HG02759 (cell line): ENCODE measurements around the gene WHRN.

Experiments used
- ATAC-seq: cut with Tn5 transposase; IDR thresholded peaks from one replicate; pipeline ENCODE4 v1.9.1; 2021; ENCODE audit warnings: mild to moderate bottlenecking, moderate library complexity; ENCODE audit not compliant: unreplicated experiment

Gene WHRN

GRCh38 chr9:114450833-114451706, 54.2 kb downstream of the WHRN start:
- peak; percentile 58 for ATAC-seq

DNA sequence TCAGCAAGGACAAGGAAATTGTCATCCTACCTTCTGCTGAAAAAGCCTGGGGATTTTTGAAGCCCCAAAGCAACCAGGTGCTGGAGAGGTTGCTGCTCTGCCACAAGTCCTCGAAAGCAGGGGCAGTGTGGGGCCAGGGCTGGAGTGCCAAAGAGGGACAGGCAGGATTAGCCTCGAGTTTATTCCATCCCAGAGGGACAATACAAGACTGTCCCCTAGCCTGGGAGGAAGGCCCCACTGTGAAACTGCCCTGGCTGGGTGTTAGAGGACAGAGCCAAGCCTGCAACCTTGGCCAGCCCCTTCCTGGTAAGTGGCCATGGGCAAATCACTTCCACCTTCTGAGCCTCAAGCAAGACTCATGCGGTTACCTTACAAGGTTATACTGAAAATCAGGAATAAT, 55.1 kb downstream of the WHRN start:
- no peak for ATAC-seq

DNA sequence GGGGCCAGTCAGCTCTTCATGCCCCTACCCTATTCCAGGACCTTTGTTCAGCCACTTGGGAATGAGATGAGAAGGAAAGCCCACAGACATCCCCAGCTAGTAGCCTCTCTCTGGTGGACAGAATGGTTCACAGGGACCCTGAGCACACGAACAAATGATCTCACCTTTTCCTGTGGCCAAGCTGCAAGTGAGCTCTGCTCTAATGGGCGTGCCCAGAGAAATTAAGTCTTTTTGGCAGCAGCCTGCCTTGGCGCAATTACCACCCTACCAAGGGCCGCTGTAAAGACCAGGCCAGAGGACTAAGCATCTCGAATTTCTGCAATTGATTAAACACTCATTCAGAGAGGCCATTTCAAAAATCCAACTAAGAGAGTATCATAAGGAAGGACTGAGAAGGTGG, 56.0 kb downstream of the WHRN start:
- ATAC-seq = no peak

GRCh38 chr9:114448706-114449105, 56.6 kb downstream of the WHRN start:
- no peak for ATAC-seq

DNA sequence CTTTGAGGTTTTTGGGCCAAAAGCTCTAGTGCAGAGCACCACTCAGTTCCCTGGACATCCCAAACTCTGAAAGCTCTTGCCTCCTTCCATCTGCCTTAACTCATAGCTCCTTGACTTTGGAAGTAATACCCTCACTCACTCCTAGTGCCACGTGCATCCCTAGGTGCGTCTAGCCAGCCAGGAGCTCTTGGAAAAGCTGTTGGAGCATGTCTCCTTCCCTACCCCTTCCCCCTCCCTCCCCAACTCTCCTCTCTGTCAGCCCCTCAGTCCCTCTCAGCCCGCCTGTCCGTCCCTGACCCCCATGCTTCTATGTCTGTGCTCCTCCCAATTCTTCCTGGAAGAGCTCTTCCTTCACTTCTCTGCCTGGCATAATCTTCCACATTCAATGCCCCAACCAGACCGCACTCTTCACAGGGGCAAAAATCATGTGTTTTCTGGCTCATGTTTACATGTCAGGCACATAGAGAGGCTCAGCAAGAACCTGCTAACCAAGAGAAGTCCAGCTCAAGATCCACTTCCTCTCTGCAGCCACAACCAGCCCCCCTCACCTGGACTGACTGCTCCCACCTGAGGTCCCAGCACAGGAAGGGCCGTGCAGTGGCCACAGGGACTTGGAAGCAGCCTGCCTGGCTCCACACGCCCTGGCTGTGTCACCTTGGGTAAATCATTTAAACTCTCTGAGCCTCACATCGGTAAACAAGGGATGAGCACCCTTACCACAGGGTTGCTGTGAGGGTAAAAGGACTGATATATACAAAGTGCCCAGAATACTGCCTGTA, 58.4 kb downstream of the WHRN start:
- ATAC-seq = no peak

- no peak for ATAC-seq
These were observed 59.2 kb downstream of the WHRN start for GRCh38 chr9:114446036-114446435.

GRCh38 chr9:114445616-114446015, 59.7 kb downstream of the WHRN start:
- no peak for ATAC-seq

DNA sequence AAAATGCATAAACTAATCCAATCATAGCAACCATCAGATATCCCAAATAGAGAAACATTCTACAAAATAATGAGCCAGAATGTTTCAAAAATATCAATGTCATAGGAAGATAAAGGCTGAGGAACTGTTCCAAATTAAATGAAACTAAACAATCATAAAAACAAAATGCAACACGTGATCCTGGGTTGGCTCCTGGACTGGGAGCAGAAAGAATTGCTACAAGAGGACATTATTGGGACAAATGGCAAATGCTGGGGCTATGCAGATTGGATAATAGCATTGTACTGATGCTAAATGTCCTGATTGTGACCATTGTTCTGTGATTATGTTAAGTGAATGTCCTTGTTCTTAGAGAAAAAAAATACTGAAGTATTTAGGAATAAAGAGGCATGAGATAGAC, 63.3 kb downstream of the WHRN start:
- no peak for ATAC-seq

DNA sequence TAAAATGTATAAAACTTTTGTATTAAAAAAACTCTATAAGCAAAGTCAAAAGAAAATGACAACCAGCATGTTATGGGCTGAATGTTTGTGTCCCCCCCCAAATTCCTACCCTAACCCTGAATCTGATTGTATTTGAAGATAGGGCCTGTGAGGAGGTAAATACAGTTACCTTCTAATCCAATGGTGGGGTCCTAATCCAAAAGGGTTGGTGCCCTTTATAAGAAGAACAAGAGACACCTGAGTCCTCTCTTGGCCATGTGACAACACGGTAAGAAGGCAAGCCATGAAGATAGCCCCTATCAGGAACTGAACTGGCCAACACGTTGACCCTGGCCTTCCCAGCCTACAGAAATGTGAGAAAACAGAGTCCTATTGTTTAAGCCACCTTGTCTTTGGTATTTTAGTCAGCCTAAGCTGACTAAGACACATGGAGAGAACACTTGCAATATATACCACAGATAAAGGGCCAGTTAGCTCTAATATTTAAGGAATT, 67.8 kb downstream of the WHRN start:
- no peak for ATAC-seq

DNA sequence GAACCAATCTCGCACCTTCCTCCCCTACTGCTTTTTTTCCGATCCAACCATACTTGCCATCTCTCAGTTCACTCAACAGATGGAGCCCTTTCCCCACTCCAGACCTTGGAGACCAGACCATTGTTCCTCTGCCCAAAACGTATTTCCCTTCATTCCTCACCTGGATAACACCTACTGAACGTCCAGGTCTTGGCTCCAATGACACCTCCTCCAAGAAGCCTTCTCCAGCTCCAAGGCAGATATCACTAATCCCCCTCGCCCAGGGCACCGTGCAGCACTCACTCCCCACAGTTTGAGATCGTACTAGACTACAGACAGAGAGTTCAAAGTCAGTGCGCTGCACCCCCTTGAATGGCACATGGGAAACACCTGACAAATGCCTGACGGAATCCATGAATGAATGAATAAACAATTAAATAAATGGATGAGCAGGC, 70.4 kb downstream of the WHRN start:
- no peak for ATAC-seq

DNA sequence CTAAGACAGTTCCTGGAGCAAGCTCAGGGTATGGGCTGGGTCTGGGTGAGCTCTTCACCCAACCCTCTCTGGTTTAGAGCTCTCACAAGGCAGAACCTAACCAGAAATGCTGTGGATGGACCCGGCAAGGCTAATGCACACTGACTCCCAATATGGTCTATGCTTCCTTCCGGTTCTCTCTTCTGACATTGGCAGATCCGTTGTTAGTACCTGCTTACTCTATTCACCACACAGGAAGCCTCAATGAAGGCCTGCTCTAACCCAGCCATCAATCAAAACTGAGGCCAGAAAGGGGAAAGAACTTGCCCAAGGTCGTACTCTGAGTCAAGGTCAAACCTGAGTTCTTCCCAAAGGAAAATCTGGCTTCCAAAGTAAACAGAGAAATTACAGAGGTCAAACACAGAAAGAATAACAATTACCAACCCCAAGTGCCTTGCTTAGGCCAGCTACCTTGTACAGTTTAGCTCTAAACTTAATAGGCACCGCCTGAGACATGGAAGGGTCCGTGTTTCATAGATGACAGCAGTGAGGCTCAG, 71.5 kb downstream of the WHRN start:
- no peak for ATAC-seq

DNA sequence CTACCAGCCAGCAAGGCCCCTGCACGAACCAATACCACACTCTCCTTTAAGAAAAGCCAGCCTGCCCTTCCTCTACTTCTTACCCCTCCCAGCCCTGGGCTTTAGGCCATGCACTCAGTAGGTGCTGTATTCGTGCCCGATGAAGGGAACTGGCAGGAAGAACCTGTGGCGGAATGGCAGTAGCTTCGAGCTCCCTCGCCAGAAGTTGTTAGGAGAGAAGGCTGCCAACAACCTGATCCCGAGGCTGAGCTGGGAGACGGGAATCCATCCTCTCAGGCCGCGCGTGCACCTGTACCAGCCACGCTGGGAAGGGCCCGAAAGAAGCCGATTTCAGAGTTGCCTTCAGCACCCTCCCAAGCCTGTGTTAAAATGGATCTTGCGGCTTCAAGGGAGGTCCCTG, 72.2 kb downstream of the WHRN start:
- no peak for ATAC-seq

- no peak for ATAC-seq
These were observed 72.8 kb downstream of the WHRN start for GRCh38 chr9:114432323-114433067.

DNA sequence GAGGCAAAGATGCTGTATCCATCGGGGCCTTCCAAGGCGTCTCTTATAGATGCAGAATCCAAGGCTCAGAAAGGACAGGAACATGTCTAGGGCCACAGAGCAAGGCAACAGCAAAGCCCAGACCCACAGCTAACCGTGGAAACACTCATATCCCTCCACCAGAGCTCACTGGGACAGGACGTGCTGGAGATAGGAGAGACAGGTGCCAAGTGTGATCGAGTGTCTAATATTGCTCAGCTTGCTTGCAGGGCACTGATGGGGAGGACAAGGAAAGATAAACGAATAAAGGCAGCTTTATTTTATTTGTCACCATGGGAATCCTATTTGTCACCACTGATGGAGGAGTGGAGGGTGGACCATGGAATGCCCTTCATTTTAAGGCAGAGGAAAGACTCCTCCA, 73.5 kb downstream of the WHRN start:
- ATAC-seq = no peak

DNA sequence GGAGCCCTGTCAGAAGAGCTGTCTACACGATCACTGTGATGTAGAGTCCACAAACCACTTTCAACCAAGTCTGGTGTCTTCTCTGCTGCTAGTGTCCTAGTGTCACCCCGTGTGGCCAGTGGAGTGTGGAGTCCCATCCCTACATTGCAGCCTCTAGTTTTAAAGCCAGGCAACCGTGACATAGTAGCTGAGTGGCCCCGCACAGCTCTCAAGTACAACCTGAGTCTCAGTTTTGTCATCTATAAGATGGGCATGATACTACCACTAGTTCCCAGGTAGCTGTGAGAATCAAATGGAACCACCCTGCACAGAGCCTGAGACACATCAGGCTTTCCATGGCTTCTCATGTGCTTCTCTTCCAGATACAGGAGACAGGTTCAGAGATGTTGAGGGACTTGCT, 74.3 kb downstream of the WHRN start:
- no peak for ATAC-seq

DNA sequence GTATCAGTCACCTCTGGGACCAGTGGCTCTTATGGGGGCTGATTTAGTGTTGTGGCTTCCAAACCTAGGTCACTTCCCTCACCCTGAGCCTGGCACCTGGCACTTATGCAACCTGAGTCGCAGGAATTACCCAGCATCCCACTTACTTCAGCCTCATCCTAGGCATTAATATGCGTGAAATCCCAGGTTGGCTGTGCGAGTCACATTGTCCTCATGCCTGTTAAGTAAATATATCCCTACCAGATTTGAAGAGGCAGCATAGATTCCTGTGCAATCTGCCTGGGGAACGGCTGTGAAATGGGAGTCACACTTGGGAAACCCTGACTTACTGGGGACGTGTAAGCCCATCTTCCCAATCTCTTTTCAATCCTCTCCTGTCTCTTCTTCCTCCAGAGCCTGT, 74.8 kb downstream of the WHRN start:
- no peak for ATAC-seq

DNA sequence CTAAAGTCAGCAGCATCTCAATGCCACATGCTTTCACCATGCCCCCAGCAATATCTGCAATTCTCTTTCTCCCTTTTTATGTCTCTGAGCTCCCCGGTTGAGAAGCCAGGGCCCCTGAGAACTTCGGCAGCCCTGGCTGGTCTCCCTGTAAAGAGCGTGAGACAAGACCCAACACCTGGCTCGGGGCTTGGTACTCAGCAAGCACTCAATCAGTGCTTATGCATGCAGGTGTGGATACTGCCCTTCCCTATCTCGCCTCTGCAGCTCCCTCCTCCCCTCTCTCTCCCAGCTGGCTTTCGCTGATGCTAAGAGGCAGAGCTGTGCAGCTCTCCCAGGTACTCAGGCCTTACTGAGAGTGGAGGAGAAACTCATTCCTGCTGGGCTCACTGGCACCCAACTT, 75.8 kb downstream of the WHRN start:
- no peak for ATAC-seq

GRCh38 chr9:114428466-114428865, 76.8 kb downstream of the WHRN start:
- no peak for ATAC-seq

- no peak for ATAC-seq
These were observed 77.6 kb downstream of the WHRN start for GRCh38 chr9:114427644-114428043.

DNA sequence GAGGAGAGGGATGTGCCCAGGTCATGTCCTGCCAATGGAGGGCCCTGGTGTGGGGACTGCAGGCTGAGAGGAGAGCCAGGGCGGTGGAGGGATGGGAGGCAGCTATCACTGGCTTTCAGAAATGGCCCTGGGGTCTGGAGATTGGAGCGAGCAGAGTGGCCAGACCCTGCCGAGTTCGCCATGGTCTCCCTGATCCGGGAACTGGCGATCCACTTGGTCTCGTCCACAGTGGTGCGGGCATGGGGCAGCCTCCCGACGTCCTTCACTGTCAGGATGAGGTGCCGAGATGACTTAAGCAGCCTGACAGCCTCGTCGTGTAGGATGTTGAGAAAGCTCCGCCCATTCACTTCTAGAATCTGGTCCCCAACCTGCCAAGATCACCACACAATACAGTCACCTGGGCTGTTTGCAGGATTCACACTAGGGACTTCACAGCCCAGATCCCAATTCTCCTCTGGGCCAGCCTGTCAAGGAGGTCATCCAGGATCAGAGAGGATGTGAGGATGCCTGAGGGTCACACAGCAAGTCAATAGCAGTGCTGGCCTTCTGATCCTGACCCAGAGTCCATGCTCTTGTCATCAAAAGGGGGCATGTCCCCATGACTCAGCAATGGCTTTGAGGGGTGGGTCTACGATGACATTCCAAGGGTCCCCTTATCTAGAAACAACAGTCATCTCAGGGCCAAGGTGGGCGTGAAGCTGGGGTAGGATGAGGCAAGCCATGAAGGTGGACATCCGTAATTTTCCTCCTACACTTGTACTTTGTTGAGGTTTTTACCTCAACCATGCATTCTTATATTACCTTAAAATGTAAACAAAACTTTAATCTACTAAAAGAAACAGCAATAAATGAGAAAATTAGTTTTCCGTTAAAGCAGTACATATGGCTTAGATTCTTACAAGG, 79.0 kb downstream of the WHRN start:
- ATAC-seq = no peak
